HL-60/S4 treated with retinoic acid at 250 ng/mL for 4 days and 3 days (cell line): ENCODE results near the gene ALOX5AP.
"Not testable (repeated sequence)": the region's sequence is repeated elsewhere in the genome, so short reads cannot be mapped to it uniquely, and the experiment has no call there.

Experiments
- in situ Hi-C: fragments of 300-500 bp; cut with MboI; formaldehyde crosslinking; loops from 2 replicates; pipeline ENCODE4 v1.7.0; 2022; ENCODE audit warnings: low sequenced_read_pairs

ALOX5AP gene

GRCh38 chr13:30736461-30737320, 1.3 kb downstream of the ALOX5AP start:
- in situ Hi-C loops = no loop called here

GRCh38 chr13:30737511-30738337, 2.4 kb downstream of the ALOX5AP start:
- in situ Hi-C loops = no loop called here

GRCh38 chr13:30738526-30739236, 3.3 kb downstream of the ALOX5AP start:
- in situ Hi-C loops = no loop called here

GRCh38 chr13:30739237-30739528, 3.8 kb downstream of the ALOX5AP start:
- in situ Hi-C loops = no loop called here

GRCh38 chr13:30739761-30740642, 4.7 kb downstream of the ALOX5AP start:
- in situ Hi-C loops = no loop called here

- in situ Hi-C loops = no loop called here
Measured at GRCh38 chr13:30742901-30743300, 7.6 kb downstream of the ALOX5AP start.

GRCh38 chr13:30743319-30744055, 8.1 kb downstream of the ALOX5AP start:
- in situ Hi-C loops = no loop called here

GRCh38 chr13:30744056-30744680, 8.8 kb downstream of the ALOX5AP start:
- in situ Hi-C loops = no loop called here

GRCh38 chr13:30744681-30745077, 9.3 kb downstream of the ALOX5AP start:
- in situ Hi-C loops = no loop called here

GRCh38 chr13:30745906-30746686, 10.8 kb downstream of the ALOX5AP start:
- in situ Hi-C loops = no loop called here

GRCh38 chr13:30746791-30747190, 11.4 kb downstream of the ALOX5AP start:
- in situ Hi-C loops = no loop called here

GRCh38 chr13:30747845-30748244, 12.5 kb downstream of the ALOX5AP start:
- in situ Hi-C loops = not testable (repeated sequence)

GRCh38 chr13:30748717-30749116, 13.4 kb downstream of the ALOX5AP start:
- in situ Hi-C loops = no loop called here

- in situ Hi-C loops = no loop called here
Measured at GRCh38 chr13:30750036-30750435, 14.7 kb downstream of the ALOX5AP start.

GRCh38 chr13:30751183-30751933, 16.0 kb downstream of the ALOX5AP start:
- in situ Hi-C loops = no loop called here

GRCh38 chr13:30752201-30752797, 17.0 kb downstream of the ALOX5AP start:
- in situ Hi-C loops = no loop called here

GRCh38 chr13:30753030-30753616, 17.8 kb downstream of the ALOX5AP start:
- in situ Hi-C loops = no loop called here
